Fibroblast of villous mesenchyme (primary cell): ENCODE results near the gene IL23R. TPM values are rescaled to one million over a fixed set of nuclear protein-coding genes. Genes with fewer than 3 reads are reported as not detected.
"Not testable (repeated sequence)": the region's sequence is repeated elsewhere in the genome, so short reads cannot be mapped to it uniquely, and the experiment has no call there.

Source experiments
- DNase-seq: peaks from one replicate; pipeline ENCODE4 v3.0.0-alpha.2; 2010; ENCODE audit warnings: low read depth
- H3K4me3 ChIP-seq: 2 replicates; pipeline ENCODE4 v1.5.1; 2011; ENCODE audit warnings: low read depth, mild to moderate bottlenecking, low read length
- CTCF ChIP-seq: IDR thresholded peaks from 2 replicates; pipeline ENCODE4 v1.5.1; 2012; ENCODE audit warnings: low read depth, mild to moderate bottlenecking, low read length; ENCODE audit not compliant: insufficient read depth
- total RNA-seq: library from RNA; depleted of rRNA; stranded (reverse); fragments of >200 nt; gene quantifications from 2 replicates; pipeline ENCODE4 v1.2.3, GENCODE V29; 2012

Gene IL23R
- total RNA-seq, 1 donor = not detected

- TF ChIP-seq CTCF = no peak
- H3K4me3 ChIP-seq = no peak overlapping the region
- DNase-seq = no peak
Observed at GRCh38 chr1:67140460-67140859, 25.8 kb upstream of the IL23R start.

DNA sequence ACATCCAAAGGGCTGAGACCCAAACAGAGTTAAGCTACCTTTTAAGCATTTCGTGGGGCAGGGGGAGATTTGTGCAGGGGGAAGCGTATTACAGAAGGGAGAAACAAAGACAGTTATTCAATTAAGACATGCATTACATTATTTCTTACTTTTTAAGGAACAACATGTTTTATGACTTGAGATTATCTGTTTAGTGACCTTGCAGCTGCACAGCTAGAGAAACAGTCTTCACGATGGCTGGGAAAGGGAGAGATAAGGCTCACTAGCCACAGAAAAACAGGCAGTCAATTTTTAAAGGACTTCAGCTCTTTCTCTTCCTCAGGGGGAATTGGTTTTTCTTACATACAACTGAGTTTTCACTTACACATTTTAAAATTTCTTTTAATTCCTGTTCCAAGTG lies 24.4 kb upstream of the IL23R start:
- not testable (repeated sequence) for DNase-seq, H3K4me3 ChIP-seq

GRCh38 chr1:67142931-67143330 lies 23.3 kb upstream of the IL23R start:
- no peak for DNase-seq
- no peak overlapping the region for H3K4me3 ChIP-seq
- TF ChIP-seq CTCF = no peak

- no peak overlapping the region for H3K4me3 ChIP-seq
- TF ChIP-seq CTCF = no peak
- DNase-seq = no peak
Observed at GRCh38 chr1:67143966-67144365, 22.3 kb upstream of the IL23R start.

DNA sequence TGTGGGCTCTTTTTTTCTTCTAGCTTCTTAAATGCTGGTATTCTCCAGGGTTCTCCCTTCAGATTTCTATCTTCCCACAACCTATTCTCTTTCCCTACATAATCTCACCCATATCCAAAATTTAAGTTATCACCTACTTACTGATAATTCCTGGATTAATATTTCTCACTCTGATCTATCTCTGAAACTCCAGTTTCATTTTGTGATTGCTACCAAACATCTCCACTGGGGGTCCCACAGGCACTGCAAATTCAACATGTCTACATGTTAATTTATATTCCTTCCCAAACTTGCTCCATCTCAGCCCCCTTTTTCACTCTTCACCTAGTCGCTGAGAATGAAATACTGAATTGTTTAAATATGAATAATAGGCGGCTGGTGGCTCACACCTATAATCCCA lies 21.6 kb upstream of the IL23R start:
- TF ChIP-seq CTCF = peak; percentile 42
- DNase-seq = no peak
- H3K4me3 ChIP-seq = no peak overlapping the region

GRCh38 chr1:67146101-67146500 lies 20.2 kb upstream of the IL23R start:
- H3K4me3 ChIP-seq = no peak overlapping the region
- TF ChIP-seq CTCF = no peak
- DNase-seq = no peak

- TF ChIP-seq CTCF = no peak
- H3K4me3 ChIP-seq = no peak overlapping the region
- no peak for DNase-seq
Observed at GRCh38 chr1:67146539-67146938, 19.7 kb upstream of the IL23R start.

- H3K4me3 ChIP-seq, DNase-seq: not testable (repeated sequence)
Observed at GRCh38 chr1:67147973-67148372, 18.3 kb upstream of the IL23R start.
